IMR-90 (cell line): ENCODE measurements around the gene ACBD3.

ENCODE experiments used
- CTCF ChIP-seq: conservative IDR thresholded peaks from 2 replicates; pipeline ENCODE4 v1.5.1; 2012; ENCODE audit warnings: mild to moderate bottlenecking, low read depth, low read length, improper control_type of control experiment
- ELK1 ChIP-seq: fragments of 150-350 bp; IDR thresholded peaks from 2 replicates; pipeline ENCODE4 v1.6.1; 2016; ENCODE audit warnings: low read depth, mild to moderate bottlenecking, low read length, moderate library complexity, borderline replicate concordance
- MXI1 ChIP-seq: IDR thresholded peaks from 2 replicates; pipeline ENCODE4 v1.6.1; 2012; ENCODE audit warnings: low read depth, mild to moderate bottlenecking, low read length, moderate library complexity, borderline replicate concordance
- NFE2L2 ChIP-seq: fragments of 150-350 bp; IDR thresholded peaks from 2 replicates; pipeline ENCODE4 v1.6.1; 2016; ENCODE audit warnings: low read depth, mild to moderate bottlenecking, low read length
- POLR2A ChIP-seq: IDR thresholded peaks from 2 replicates; pipeline ENCODE4 v1.6.1; 2012; ENCODE audit warnings: mild to moderate bottlenecking, low read depth, low read length
- RAD21 ChIP-seq: IDR thresholded peaks from 2 replicates; pipeline ENCODE4 v1.6.1; 2012; ENCODE audit warnings: low read length, improper control_type of control experiment
- USF2 ChIP-seq: fragments of 150-350 bp; IDR thresholded peaks from 2 replicates; pipeline ENCODE4 v1.6.1; 2017; ENCODE audit warnings: mild to moderate bottlenecking, antibody characterized with exemption, low read length, low read depth

GRCh38 chr1:226126824-226127569 lies 59.5 kb downstream of the ACBD3 start:
- TF ChIP-seq POLR2A: no peak
- no peak for TF ChIP-seq CTCF
- TF ChIP-seq ELK1: no peak
- no peak for TF ChIP-seq USF2
- no peak for TF ChIP-seq RAD21
- no peak for TF ChIP-seq NFE2L2
- TF ChIP-seq MXI1: no peak
